ENCODE results near the gene MACF1. TPM values are rescaled to one million over a fixed set of nuclear protein-coding genes. Genes with fewer than 3 reads are reported as not detected.

MACF1 gene
- total RNA-seq, 1 experiment from 2014 or later = 190 TPM

DNA sequence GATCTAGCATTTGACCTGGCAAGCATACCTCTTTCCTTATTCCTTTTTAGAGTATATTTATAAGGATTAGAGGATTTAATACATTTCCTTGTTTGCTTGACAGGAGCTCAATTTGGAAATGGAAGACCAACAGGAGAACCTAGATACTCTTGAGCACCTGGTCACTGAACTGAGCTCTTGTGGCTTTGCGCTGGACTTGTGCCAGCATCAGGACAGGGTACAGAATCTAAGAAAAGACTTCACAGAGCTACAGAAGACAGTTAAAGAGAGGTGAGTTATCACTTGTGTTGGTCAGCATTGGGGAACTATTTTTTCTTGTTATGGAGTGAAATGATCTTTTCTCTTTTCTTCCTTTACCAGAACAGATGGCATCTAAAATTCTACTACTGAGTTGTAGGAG lies 163.6 kb downstream of the MACF1 start:
- H2BK120ac ChIP-seq (ENCODE audit: low read depth, low read length, poor library complexity, severe bottlenecking) = no peak overlapping the region
- H4K5ac ChIP-seq (ENCODE audit: insufficient read length, low read depth, low read length) = no peak overlapping the region
- no peak overlapping the region for H4K91ac ChIP-seq (ENCODE audit: insufficient read length, low read depth, low read length)
- H3K9me3 ChIP-seq (ENCODE audit: control insufficient read depth, low read depth, low read length) = no peaks in the 10 kb centered on the region
- H3K27me3 ChIP-seq (ENCODE audit: insufficient read depth, low read length) = no peaks in the 10 kb centered on the region
- H3K56ac ChIP-seq (ENCODE audit: insufficient read length, low read depth, low read length) = no peak overlapping the region
- TF ChIP-seq, protein P1, sequence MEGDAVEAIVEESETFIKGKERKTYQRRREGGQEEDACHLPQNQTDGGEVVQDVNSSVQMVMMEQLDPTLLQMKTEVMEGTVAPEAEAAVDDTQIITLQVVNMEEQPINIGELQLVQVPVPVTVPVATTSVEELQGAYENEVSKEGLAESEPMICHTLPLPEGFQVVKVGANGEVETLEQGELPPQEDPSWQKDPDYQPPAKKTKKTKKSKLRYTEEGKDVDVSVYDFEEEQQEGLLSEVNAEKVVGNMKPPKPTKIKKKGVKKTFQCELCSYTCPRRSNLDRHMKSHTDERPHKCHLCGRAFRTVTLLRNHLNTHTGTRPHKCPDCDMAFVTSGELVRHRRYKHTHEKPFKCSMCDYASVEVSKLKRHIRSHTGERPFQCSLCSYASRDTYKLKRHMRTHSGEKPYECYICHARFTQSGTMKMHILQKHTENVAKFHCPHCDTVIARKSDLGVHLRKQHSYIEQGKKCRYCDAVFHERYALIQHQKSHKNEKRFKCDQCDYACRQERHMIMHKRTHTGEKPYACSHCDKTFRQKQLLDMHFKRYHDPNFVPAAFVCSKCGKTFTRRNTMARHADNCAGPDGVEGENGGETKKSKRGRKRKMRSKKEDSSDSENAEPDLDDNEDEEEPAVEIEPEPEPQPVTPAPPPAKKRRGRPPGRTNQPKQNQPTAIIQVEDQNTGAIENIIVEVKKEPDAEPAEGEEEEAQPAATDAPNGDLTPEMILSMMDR (conservative IDR thresholded peaks at IDR 0.05) = no peak
- H3K79me1 ChIP-seq (ENCODE audit: insufficient read depth, low read depth, low read length, poor library complexity, severe bottlenecking) = no peaks in the 10 kb centered on the region
- H3K4me1 Mint-ChIP-seq = peaks cover 10 to 11% of the 10 kb centered on the region in 2 experiments
- H3K9ac ChIP-seq (ENCODE audit: extremely low read depth, insufficient read length, low read length) = no peak overlapping the region
- no peak overlapping the region for H2BK20ac ChIP-seq (ENCODE audit: low read depth, low read length, poor library complexity, severe bottlenecking)
- no peaks in the 10 kb centered on the region for H4K20me1 ChIP-seq (ENCODE audit: control insufficient read depth, insufficient read depth, insufficient read length)
- no peak overlapping the region for H3K18ac ChIP-seq (ENCODE audit: insufficient read length, low read depth, low read length)
- H3K4ac ChIP-seq (ENCODE audit: low read depth, low read length) = no peak overlapping the region
- H3K4me1 ChIP-seq (ENCODE audit: insufficient read depth, low read length) = 0 out of 2 replicates have a peak, but pooled peaks cover 4% of the 10 kb centered on the region
- no peak overlapping the region for H3K27ac ChIP-seq (ENCODE audit: insufficient read length, low read depth, low read length)
- H3K27me3 Mint-ChIP-seq (ENCODE audit: low read depth) = no peaks in the 10 kb centered on the region
- H3K4me3 Mint-ChIP-seq = no peak overlapping the region; a peak in 1 of 5 replicates
- H4K8ac ChIP-seq (replicated peaks; ENCODE audit: insufficient read length, low read depth, low read length) = no peak overlapping the region
- no peak overlapping the region for H2AFZ ChIP-seq (ENCODE audit: low read length)
- no peak overlapping the region for H3K23ac ChIP-seq (ENCODE audit: insufficient read length, low read depth, low read length)
- no peak for DNase-seq
- H3K14ac ChIP-seq (ENCODE audit: insufficient read depth, low read length) = no peak overlapping the region
- peak overlapping the region in 1 of 3 experiments; percentile 67; a peak in 2 of 7 replicates for H3K27ac Mint-ChIP-seq
- no CpG with 5 or more reads among the region's 1 CpG for WGBS (ENCODE audit: extremely low coverage, insufficient read length, low lambda C conversion rate)
- H2BK15ac ChIP-seq (ENCODE audit: low read depth, low read length) = no peak overlapping the region
- H2AK5ac ChIP-seq (ENCODE audit: insufficient read length, low read length) = no peak overlapping the region
- H3K36me3 Mint-ChIP-seq (ENCODE audit: insufficient read depth in 1 of 3, low read depth in 3 of 3) = peaks cover 19 to 73% (median 67%) of the 10 kb centered on the region in 3 experiments
- no peak overlapping the region for H2BK5ac ChIP-seq (ENCODE audit: insufficient read length, low read length)
- no peaks in the 10 kb centered on the region for H3K79me2 ChIP-seq (ENCODE audit: insufficient read depth, low read length)
- H2BK12ac ChIP-seq (ENCODE audit: insufficient read length, low read depth, low read length) = no peak overlapping the region
- H3T11ph ChIP-seq (ENCODE audit: low read length) = no peak overlapping the region
- H3K23me2 ChIP-seq (ENCODE audit: insufficient read length, low read depth, low read length, poor library complexity, severe bottlenecking) = no peaks in the 10 kb centered on the region
- H3K9me3 Mint-ChIP-seq = no peaks in the 10 kb centered on the region
- no peak overlapping the region for H3K4me2 ChIP-seq (ENCODE audit: insufficient read depth, insufficient read length, low read length)
